ENCODE results near the gene DCST2. TPM values are rescaled to one million over a fixed set of nuclear protein-coding genes. Genes with fewer than 3 reads are reported as not detected.

The DCST2 gene
- total and polyA plus RNA-seq, 10 of the 15 experiments (the other 5 are each of a cell fraction or from before 2014, with no cell fraction given): 0.33 to 0.41 (median 0.36) TPM; not detected in 7

DNA sequence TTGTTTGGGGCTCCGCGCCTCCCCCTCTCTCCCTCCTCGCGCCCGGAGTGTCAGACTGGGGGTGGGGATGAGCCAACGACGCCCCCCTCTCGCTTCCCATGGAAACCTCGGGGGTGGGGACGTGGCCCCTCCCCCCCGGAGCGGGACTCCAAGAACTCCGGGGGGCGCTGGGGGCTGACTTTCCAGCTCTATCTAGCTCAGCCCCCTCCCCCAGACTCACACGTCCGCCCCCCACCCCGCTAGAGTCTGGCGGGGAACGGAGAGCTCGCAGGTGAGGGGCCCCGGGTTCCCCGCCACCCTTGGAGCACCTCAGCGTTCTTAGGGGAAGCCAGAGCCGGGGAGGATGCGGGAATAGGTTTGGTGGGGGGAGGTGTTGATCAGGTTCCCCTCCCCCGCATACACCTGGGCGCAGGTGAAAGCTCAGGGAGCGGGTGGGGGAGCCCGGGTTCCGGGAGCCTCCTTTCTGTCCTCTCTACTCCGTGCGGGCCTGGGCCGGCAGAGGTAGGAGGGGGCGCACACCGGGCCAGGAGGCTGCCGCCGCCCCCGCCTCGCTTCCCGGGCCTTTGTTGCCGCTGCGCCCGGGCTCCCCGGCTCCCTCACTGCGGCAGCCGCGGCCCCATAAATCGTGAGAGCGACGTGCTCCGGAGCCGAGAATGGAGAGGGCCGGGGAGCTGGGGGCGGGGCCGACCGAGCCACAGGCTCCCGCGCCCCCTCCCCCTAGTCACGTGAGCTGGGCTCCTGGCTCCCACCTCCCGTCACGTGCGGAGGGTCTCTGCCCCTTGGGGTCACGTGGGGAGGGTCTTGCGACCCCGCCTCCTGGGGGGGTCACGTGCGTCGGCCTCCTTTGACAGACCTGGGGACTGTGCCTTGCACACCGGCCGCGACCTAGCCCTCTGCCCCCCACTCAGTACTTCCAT lies 47.0 kb upstream of the DCST2 start (continued):
- TF ChIP-seq, protein P1, sequence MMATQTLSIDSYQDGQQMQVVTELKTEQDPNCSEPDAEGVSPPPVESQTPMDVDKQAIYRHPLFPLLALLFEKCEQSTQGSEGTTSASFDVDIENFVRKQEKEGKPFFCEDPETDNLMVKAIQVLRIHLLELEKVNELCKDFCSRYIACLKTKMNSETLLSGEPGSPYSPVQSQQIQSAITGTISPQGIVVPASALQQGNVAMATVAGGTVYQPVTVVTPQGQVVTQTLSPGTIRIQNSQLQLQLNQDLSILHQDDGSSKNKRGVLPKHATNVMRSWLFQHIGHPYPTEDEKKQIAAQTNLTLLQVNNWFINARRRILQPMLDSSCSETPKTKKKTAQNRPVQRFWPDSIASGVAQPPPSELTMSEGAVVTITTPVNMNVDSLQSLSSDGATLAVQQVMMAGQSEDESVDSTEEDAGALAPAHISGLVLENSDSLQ (IDR thresholded peaks at IDR 0.05): peak; percentile 22; the same call in 1 of the 2 replicates
- peak; percentile 44 for TF ChIP-seq SUZ12 (IDR thresholded peaks at IDR 0.05; ENCODE audit: unreplicated experiment)
- no peak for TF ChIP-seq BMI1 (IDR thresholded peaks at IDR 0.05; ENCODE audit: borderline replicate concordance)
- no peak for TF ChIP-seq RAD21 (IDR thresholded peaks at IDR 0.05; ENCODE audit: insufficient read depth, low read depth, low read length)
- no peak for TF ChIP-seq MYB (IDR thresholded peaks at IDR 0.05; ENCODE audit: borderline replicate concordance, low read depth, low read length)
- TF ChIP-seq, protein P2, sequence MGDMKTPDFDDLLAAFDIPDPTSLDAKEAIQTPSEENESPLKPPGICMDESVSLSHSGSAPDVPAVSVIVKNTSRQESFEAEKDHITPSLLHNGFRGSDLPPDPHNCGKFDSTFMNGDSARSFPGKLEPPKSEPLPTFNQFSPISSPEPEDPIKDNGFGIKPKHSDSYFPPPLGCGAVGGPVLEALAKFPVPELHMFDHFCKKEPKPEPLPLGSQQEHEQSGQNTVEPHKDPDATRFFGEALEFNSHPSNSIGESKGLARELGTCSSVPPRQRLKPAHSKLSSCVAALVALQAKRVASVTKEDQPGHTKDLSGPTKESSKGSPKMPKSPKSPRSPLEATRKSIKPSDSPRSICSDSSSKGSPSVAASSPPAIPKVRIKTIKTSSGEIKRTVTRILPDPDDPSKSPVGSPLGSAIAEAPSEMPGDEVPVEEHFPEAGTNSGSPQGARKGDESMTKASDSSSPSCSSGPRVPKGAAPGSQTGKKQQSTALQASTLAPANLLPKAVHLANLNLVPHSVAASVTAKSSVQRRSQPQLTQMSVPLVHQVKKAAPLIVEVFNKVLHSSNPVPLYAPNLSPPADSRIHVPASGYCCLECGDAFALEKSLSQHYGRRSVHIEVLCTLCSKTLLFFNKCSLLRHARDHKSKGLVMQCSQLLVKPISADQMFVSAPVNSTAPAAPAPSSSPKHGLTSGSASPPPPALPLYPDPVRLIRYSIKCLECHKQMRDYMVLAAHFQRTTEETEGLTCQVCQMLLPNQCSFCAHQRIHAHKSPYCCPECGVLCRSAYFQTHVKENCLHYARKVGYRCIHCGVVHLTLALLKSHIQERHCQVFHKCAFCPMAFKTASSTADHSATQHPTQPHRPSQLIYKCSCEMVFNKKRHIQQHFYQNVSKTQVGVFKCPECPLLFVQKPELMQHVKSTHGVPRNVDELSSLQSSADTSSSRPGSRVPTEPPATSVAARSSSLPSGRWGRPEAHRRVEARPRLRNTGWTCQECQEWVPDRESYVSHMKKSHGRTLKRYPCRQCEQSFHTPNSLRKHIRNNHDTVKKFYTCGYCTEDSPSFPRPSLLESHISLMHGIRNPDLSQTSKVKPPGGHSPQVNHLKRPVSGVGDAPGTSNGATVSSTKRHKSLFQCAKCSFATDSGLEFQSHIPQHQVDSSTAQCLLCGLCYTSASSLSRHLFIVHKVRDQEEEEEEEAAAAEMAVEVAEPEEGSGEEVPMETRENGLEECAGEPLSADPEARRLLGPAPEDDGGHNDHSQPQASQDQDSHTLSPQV (IDR thresholded peaks at IDR 0.05): no peak
- 0 out of 2 replicates have a peak, but pooled peaks have one; percentile 18 for TF ChIP-seq EZH2 (IDR thresholded peaks at IDR 0.05; ENCODE audit: borderline replicate concordance, control insufficient read depth, low read depth, low read length)
- no peak for TF ChIP-seq STAT1 (conservative IDR thresholded peaks at IDR 0.05)
- TF ChIP-seq, protein P3, sequence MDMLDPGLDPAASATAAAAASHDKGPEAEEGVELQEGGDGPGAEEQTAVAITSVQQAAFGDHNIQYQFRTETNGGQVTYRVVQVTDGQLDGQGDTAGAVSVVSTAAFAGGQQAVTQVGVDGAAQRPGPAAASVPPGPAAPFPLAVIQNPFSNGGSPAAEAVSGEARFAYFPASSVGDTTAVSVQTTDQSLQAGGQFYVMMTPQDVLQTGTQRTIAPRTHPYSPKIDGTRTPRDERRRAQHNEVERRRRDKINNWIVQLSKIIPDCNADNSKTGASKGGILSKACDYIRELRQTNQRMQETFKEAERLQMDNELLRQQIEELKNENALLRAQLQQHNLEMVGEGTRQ (IDR thresholded peaks at IDR 0.05; ENCODE audit: borderline replicate concordance, low read depth, low read length): peak; percentile 76
- TF ChIP-seq RAD51 (IDR thresholded peaks at IDR 0.05): peak; percentile 94
- TF ChIP-seq CREB1 (IDR thresholded peaks at IDR 0.05; ENCODE audit: low read depth): no peak
- TF ChIP-seq, protein P4, sequence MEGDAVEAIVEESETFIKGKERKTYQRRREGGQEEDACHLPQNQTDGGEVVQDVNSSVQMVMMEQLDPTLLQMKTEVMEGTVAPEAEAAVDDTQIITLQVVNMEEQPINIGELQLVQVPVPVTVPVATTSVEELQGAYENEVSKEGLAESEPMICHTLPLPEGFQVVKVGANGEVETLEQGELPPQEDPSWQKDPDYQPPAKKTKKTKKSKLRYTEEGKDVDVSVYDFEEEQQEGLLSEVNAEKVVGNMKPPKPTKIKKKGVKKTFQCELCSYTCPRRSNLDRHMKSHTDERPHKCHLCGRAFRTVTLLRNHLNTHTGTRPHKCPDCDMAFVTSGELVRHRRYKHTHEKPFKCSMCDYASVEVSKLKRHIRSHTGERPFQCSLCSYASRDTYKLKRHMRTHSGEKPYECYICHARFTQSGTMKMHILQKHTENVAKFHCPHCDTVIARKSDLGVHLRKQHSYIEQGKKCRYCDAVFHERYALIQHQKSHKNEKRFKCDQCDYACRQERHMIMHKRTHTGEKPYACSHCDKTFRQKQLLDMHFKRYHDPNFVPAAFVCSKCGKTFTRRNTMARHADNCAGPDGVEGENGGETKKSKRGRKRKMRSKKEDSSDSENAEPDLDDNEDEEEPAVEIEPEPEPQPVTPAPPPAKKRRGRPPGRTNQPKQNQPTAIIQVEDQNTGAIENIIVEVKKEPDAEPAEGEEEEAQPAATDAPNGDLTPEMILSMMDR (IDR thresholded peaks at IDR 0.05 in 2 of 3, conservative IDR thresholded peaks at IDR 0.05 in 1 of 3; ENCODE audit: control insufficient read depth in 2 of 3, extremely low read depth in 1 of 3, insufficient read depth in 1 of 3, low read depth in 3 of 3, low read length in 3 of 3): no peak
- TF ChIP-seq, protein P5, sequence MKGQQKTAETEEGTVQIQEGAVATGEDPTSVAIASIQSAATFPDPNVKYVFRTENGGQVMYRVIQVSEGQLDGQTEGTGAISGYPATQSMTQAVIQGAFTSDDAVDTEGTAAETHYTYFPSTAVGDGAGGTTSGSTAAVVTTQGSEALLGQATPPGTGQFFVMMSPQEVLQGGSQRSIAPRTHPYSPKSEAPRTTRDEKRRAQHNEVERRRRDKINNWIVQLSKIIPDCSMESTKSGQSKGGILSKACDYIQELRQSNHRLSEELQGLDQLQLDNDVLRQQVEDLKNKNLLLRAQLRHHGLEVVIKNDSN (IDR thresholded peaks at IDR 0.05; ENCODE audit: borderline replicate concordance, extremely low read length, insufficient read depth, low read depth, low read length): peak; percentile 90
- no peak for TF ChIP-seq NFIC (IDR thresholded peaks at IDR 0.05; ENCODE audit: low read depth, low read length)
- TF ChIP-seq RFX5 (IDR thresholded peaks at IDR 0.05; ENCODE audit: low read depth, low read length): no peak
